ENCODE measurements around the gene LTO1. TPM values are rescaled to one million over a fixed set of nuclear protein-coding genes. Genes with fewer than 3 reads are reported as not detected.

LTO1 gene
- total RNA-seq, 6 experiments from 2014 or later, result 23.2 to 28.5 (median 25.6) TPM

- Mint-ChIP-seq H3K4me1 (ENCODE audit: low read depth) (peaks cover 27% of the 10 kb centered on the region), H3K4me3 (peak overlapping the region; percentile 96), H3K27ac (peak overlapping the region; percentile 98), H3K36me3 (ENCODE audit: low read depth) (peaks cover 25% of the 10 kb centered on the region), H3K9me3 (peaks cover 11% of the 10 kb centered on the region), H3K27me3 (ENCODE audit: insufficient read depth) (peaks cover 27% of the 10 kb centered on the region)
- TF ChIP-seq CTCF (IDR thresholded peaks at IDR 0.05), result no peak
- peak; percentile 63 for DNase-seq
Measured at GRCh38 chr11:69640260-69640994, 34.7 kb downstream of the LTO1 start.

GRCh38 chr11:69639831-69640230, 35.3 kb downstream of the LTO1 start:
- Mint-ChIP-seq H3K27me3 (ENCODE audit: insufficient read depth) (peaks cover 21% of the 10 kb centered on the region), H3K4me1 (ENCODE audit: low read depth) (peaks cover 24% of the 10 kb centered on the region), H3K9me3 (peaks cover 11% of the 10 kb centered on the region), H3K36me3 (ENCODE audit: low read depth) (peaks cover 19% of the 10 kb centered on the region), H3K27ac (peak overlapping the region; percentile 98), H3K4me3 (peak overlapping the region; percentile 96)
- DNase-seq, result no peak
- TF ChIP-seq CTCF (IDR thresholded peaks at IDR 0.05), result no peak

- H3K4me3 Mint-ChIP-seq, result peak overlapping the region; percentile 96
- TF ChIP-seq CTCF (IDR thresholded peaks at IDR 0.05), result no peak; the same call in none of the 2 replicates
- H3K27me3 Mint-ChIP-seq (ENCODE audit: insufficient read depth), result peaks cover 18% of the 10 kb centered on the region
- H3K36me3 Mint-ChIP-seq (ENCODE audit: low read depth), result peaks cover 16% of the 10 kb centered on the region
- H3K4me1 Mint-ChIP-seq (ENCODE audit: low read depth), result peaks cover 21% of the 10 kb centered on the region
- DNase-seq, result peak; percentile 96
- H3K9me3 Mint-ChIP-seq, result peaks cover 10% of the 10 kb centered on the region
- H3K27ac Mint-ChIP-seq, result peak overlapping the region; percentile 98
Measured at GRCh38 chr11:69638941-69639681, 36.0 kb downstream of the LTO1 start.

GRCh38 chr11:69637941-69638871, 36.9 kb downstream of the LTO1 start:
- H3K36me3 Mint-ChIP-seq (ENCODE audit: low read depth), result peaks cover 7% of the 10 kb centered on the region
- H3K27ac Mint-ChIP-seq, result peak overlapping the region; percentile 98
- H3K4me1 Mint-ChIP-seq (ENCODE audit: low read depth), result peaks cover 17% of the 10 kb centered on the region
- peaks cover 6% of the 10 kb centered on the region for H3K9me3 Mint-ChIP-seq
- DNase-seq, result no peak
- H3K27me3 Mint-ChIP-seq (ENCODE audit: insufficient read depth), result peaks cover 12% of the 10 kb centered on the region
- peak overlapping the region; percentile 96 for H3K4me3 Mint-ChIP-seq
- no peak for TF ChIP-seq CTCF (IDR thresholded peaks at IDR 0.05)
